PC-9 (cell line): Measurements from ENCODE around the gene SLC6A20. TPM values are rescaled to one million over a fixed set of nuclear protein-coding genes. Genes with fewer than 3 reads are reported as not detected.

ENCODE experiments used
- BruUV-seq: library from RNA; stranded (reverse); fragments of 400-500 nt; replicated peaks from 2 replicates; lab custom pipeline; 2021; lab: Mats Ljungman, UMichigan
- CTCF ChIA-PET: fragments of 300-600 bp; sonication (Branson Sonifier 250); formaldehyde crosslinking; loops from one replicate; lab custom pipeline; 2022; ENCODE audit warnings: antibody characterized with exemption; lab: Charles Lee
- POLR2A ChIA-PET: fragments of 300-600 bp; sonication (Branson Sonifier 250); formaldehyde crosslinking; loops from one replicate; lab custom pipeline; 2022; ENCODE audit warnings: antibody characterized with exemption; ENCODE audit not compliant: unreplicated experiment; lab: Charles Lee
- DNase-seq, 2 experiments: peaks; one replicate each; pipeline versions ENCODE4 v3.0.0 to v3.0.0-alpha.2; 2015 to 2022; ENCODE audit warnings: mixed read lengths in 1 of 2
- H2AFZ ChIP-seq: fragments of 200-600 bp; sonication (generic); 2 replicates; pipeline ENCODE4 v1.8.1; 2017; ENCODE audit warnings: antibody characterized with exemption
- H3F3A ChIP-seq: fragments of 200-600 bp; sonication (generic); 2 replicates; pipeline ENCODE4 v1.8.1; 2017; ENCODE audit warnings: antibody characterized with exemption, mild to moderate bottlenecking, low read depth; ENCODE audit not compliant: insufficient read depth
- H3K27ac ChIP-seq: fragments of 200-600 bp; sonication (generic); 2 replicates; pipeline ENCODE4 v1.6.1; 2016; ENCODE audit warnings: mixed run types
- H3K27me3 ChIP-seq: fragments of 200-600 bp; sonication (generic); 2 replicates; pipeline ENCODE4 v1.6.1; 2016; ENCODE audit warnings: low read depth, mixed run types; ENCODE audit not compliant: insufficient read depth
- H3K36me3 ChIP-seq: fragments of 200-600 bp; sonication (generic); 2 replicates; pipeline ENCODE4 v1.6.1; 2016; ENCODE audit warnings: low read depth, mixed run types
- H3K4me1 ChIP-seq: fragments of 200-600 bp; sonication (generic); replicated peaks from 2 replicates; pipeline ENCODE4 v1.6.1; 2016; ENCODE audit warnings: mixed run types; ENCODE audit not compliant: insufficient read depth
- H3K4me2 ChIP-seq: fragments of 200-600 bp; sonication (generic); 2 replicates; pipeline ENCODE4 v1.6.1; 2017; ENCODE audit warnings: mixed run types
- H3K4me3 ChIP-seq: fragments of 200-600 bp; sonication (generic); 2 replicates; pipeline ENCODE4 v1.6.1; 2016; ENCODE audit warnings: mixed run types
- H3K79me2 ChIP-seq: fragments of 200-600 bp; sonication (generic); 2 replicates; pipeline ENCODE4 v1.6.1; 2017; ENCODE audit warnings: low read depth, mixed run types
- H3K9me2 ChIP-seq: fragments of 200-600 bp; sonication (generic); 2 replicates; pipeline ENCODE4 v1.8.1; 2017; ENCODE audit warnings: mild to moderate bottlenecking; ENCODE audit not compliant: insufficient read depth
- H3K9me3 ChIP-seq: fragments of 200-600 bp; sonication (generic); 2 replicates; pipeline ENCODE4 v1.8.1; 2016; ENCODE audit warnings: low read depth; ENCODE audit not compliant: insufficient read depth
- H4K20me1 ChIP-seq: fragments of 200-600 bp; sonication (generic); 2 replicates; pipeline ENCODE4 v1.8.1; 2017; ENCODE audit not compliant: insufficient read depth
- EZH2 ChIP-seq: fragments of 200-600 bp; sonication (generic); IDR thresholded peaks from 2 replicates; pipeline ENCODE4 v1.8.0; 2017; ENCODE audit warnings: antibody characterized with exemption, low read depth
- intact Hi-C: fragments of 100-400 bp; cut with micrococcal nuclease; formaldehyde crosslinking; loops from one replicate; pipeline ENCODE4 v1.10.0; 2022; ENCODE audit not compliant: unreplicated experiment
- total RNA-seq: library from RNA; stranded (reverse); gene quantifications from 2 replicates; pipeline ENCODE4 v1.2.3, GENCODE V29; 2021
- TF ChIP-seq, protein P1 (sequence below): fragments of 200-600 bp; sonication (generic); conservative IDR thresholded peaks from 2 replicates; pipeline ENCODE4 v1.6.1; 2017; ENCODE audit warnings: mixed run types, antibody characterized with exemption, mild to moderate bottlenecking, moderate library complexity

SLC6A20 gene
- total RNA-seq, 1 experiment from 2014 or later = not detected

DNA sequence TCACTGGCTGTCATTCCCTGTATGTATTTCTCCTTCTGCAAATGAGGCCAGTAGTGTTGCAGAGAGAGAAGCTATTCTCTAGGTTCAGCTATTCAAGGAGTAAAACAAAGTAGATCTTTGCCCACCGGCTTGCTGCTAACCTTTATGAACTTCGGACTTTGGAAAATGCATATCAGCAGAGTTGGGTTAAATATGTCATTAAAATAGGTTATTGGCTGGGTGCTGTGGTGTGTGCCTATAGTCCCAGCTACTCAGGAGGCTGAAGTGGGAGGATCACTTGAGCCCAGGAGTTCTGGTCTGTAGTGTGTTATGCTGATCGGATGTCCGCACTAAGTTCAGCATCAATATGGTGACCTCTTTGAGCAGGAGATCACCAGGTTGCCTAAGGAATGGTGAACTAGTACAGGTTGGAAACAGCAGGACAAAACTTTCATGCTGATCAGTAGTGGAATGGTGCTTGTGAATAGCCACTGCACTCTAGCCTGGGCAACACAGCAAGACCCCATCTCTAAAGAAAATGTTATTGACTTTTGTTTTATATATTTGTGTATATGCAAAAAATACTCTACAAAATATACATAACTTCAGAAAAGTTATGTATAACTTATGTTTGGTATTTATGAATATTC, 53.8 kb downstream of the SLC6A20 start:
- no peaks in the 10 kb centered on the region for H4K20me1 ChIP-seq
- ChIA-PET CTCF (no interaction called here), POLR2A (no interaction called here)
- no peak overlapping the region for H3K27ac ChIP-seq
- no peaks in the 10 kb centered on the region for H3K4me1 ChIP-seq
- DNase-seq = no peak
- intact Hi-C loops = no loop called here
- no peak overlapping the region for H3K4me2 ChIP-seq
- no peaks in the 10 kb centered on the region for H3K9me3 ChIP-seq
- no peak for TF ChIP-seq EZH2
- TF ChIP-seq, protein P1, sequence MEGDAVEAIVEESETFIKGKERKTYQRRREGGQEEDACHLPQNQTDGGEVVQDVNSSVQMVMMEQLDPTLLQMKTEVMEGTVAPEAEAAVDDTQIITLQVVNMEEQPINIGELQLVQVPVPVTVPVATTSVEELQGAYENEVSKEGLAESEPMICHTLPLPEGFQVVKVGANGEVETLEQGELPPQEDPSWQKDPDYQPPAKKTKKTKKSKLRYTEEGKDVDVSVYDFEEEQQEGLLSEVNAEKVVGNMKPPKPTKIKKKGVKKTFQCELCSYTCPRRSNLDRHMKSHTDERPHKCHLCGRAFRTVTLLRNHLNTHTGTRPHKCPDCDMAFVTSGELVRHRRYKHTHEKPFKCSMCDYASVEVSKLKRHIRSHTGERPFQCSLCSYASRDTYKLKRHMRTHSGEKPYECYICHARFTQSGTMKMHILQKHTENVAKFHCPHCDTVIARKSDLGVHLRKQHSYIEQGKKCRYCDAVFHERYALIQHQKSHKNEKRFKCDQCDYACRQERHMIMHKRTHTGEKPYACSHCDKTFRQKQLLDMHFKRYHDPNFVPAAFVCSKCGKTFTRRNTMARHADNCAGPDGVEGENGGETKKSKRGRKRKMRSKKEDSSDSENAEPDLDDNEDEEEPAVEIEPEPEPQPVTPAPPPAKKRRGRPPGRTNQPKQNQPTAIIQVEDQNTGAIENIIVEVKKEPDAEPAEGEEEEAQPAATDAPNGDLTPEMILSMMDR = no peak
- H3F3A ChIP-seq = no peaks in the 10 kb centered on the region
- H3K9me2 ChIP-seq = no peaks in the 10 kb centered on the region
- peaks cover 10% of the 10 kb centered on the region; the same call in 1 of the 2 replicates for H3K36me3 ChIP-seq
- H3K4me3 ChIP-seq = no peak overlapping the region
- H2AFZ ChIP-seq = no peak overlapping the region
- no TSS peak for BruUV-seq
- H3K27me3 ChIP-seq = no peaks in the 10 kb centered on the region
- H3K79me2 ChIP-seq = no peaks in the 10 kb centered on the region

DNA sequence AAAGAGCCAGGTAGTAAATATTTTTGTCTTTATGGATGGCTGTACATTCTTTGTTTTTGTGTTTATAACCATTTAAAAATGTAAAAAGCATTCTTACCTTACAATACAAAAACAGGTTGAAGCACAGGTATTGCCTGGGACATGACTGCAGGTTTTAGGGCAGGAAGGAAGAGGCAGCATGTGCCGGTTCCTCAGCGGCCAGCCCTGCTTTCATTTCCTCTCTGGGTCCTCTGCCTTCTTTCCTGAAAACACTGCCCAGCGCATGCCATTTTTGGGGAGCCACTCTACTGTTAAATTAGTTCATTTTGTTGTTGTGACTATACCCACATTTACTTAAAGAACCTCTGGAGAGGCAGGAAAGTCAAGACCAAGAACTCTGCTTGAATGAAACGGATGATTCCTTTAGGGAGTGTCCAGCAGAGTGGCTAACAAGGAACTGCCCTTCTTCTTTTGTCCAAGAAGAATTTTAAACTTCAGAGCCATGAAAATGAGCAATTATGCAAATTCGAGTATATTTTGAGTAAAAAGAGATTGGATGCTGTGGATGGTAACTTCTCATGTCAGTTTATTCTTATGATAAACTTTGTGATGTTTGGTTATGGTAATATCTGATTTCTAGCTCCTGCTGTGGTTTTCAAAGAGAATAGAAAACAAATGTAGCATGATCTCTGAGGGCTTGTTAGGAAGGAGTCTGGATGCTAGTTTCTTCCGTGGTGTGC, 54.4 kb downstream of the SLC6A20 start:
- no TSS peak for BruUV-seq
- intact Hi-C loops = no loop called here
- Histone ChIP-seq H3K36me3 (peaks cover 10% of the 10 kb centered on the region; the same call in 1 of the 2 replicates), H3K4me3 (no peak overlapping the region), H3K79me2 (no peaks in the 10 kb centered on the region), H4K20me1 (no peaks in the 10 kb centered on the region), H3K4me1 (no peaks in the 10 kb centered on the region), H2AFZ (no peak overlapping the region), H3K9me3 (no peaks in the 10 kb centered on the region), H3K4me2 (no peak overlapping the region), H3F3A (no peaks in the 10 kb centered on the region), H3K27ac (no peak overlapping the region), H3K27me3 (no peaks in the 10 kb centered on the region), H3K9me2 (no peaks in the 10 kb centered on the region)
- ChIA-PET CTCF (no interaction called here), POLR2A (no interaction called here)
- TF ChIP-seq, protein P1 = no peak
- no peak for TF ChIP-seq EZH2
- DNase-seq = no peak

DNA sequence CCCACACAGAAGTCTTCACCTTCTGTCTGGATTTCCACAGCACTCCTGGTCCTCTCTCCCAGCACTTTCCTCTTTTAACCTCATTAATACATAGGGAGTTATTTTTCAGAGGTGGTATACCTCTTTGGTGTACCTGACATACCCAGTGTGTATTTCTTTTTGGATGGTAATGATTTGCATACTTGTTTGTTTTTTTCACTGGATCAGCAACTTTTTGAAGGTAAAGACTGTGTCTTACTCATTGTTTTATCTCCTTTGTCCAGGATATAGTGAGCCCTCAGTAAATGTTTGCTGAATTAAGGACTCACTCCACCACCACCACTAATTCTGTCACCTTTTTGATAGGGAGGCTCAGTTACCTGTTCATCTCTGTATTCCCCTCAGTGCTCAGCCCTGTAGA, 55.1 kb downstream of the SLC6A20 start:
- CTCF ChIA-PET = no interaction called here
- peaks cover 13% of the 10 kb centered on the region; the same call in 1 of the 2 replicates for H3K36me3 ChIP-seq

More for the DNA sequence above, 55.1 kb downstream of the SLC6A20 start:
- H2AFZ ChIP-seq = no peak overlapping the region
- no peaks in the 10 kb centered on the region for H3K9me2 ChIP-seq
- no TSS peak for BruUV-seq
- no peak overlapping the region for H3K4me3 ChIP-seq
- H3K4me1 ChIP-seq = no peaks in the 10 kb centered on the region
- intact Hi-C loops = no loop called here
- H3K79me2 ChIP-seq = no peaks in the 10 kb centered on the region
- H3F3A ChIP-seq = no peaks in the 10 kb centered on the region
- H4K20me1 ChIP-seq = no peaks in the 10 kb centered on the region
- H3K9me3 ChIP-seq = no peaks in the 10 kb centered on the region
- no peak for DNase-seq
- TF ChIP-seq EZH2 = no peak
- TF ChIP-seq, protein P1 = no peak
- H3K27me3 ChIP-seq = no peaks in the 10 kb centered on the region
- H3K27ac ChIP-seq = no peak overlapping the region
- POLR2A ChIA-PET = no interaction called here
- no peak overlapping the region for H3K4me2 ChIP-seq
